Stimulated activated naive CD8-positive, alpha-beta T cell treated with anti-CD3 and anti-CD28 coated beads, Interleukin-15, amount 100 ng/mL, for 72 hours (primary cell): Measurements from ENCODE around the gene NFATC2.
A peak's percentile ranks its signal among the peaks of the same experiment; 100 is the strongest.

ENCODE experiments used
- ATAC-seq: fragments of 150-1000 bp; cut with Tn5 transposase; 2 replicates; pipeline ENCODE4 v1.10.0; 2021; ENCODE audit warnings: mild to moderate bottlenecking, moderate library complexity
- DNase-seq, 2 donors: peaks; one replicate each; pipeline ENCODE4 v3.0.0; 2021 to 2022
- H3K27ac Mint-ChIP-seq, 2 donors: one replicate each; pipeline ENCODE4 v1.8.0; 2022; ENCODE audit warnings: mild to moderate bottlenecking in 2 of 2, mixed read lengths in 2 of 2, moderate library complexity in 2 of 2
- H3K27me3 Mint-ChIP-seq: one replicate; pipeline ENCODE4 v1.8.0; 2022; ENCODE audit warnings: mixed read lengths
- H3K4me1 Mint-ChIP-seq: one replicate; pipeline ENCODE4 v1.8.0; 2022; ENCODE audit warnings: mild to moderate bottlenecking, mixed read lengths
- H3K4me3 Mint-ChIP-seq, 2 donors: one replicate each; pipeline ENCODE4 v1.8.0; 2022; ENCODE audit warnings: mild to moderate bottlenecking in 2 of 2, mixed read lengths in 2 of 2, moderate library complexity in 1 of 2
- H3K9me3 Mint-ChIP-seq, 2 donors: one replicate each; pipeline ENCODE4 v1.8.0; 2022; ENCODE audit warnings: mixed read lengths in 2 of 2

NFATC2 gene

GRCh38 chr20:51400051-51400926, 142.2 kb downstream of the NFATC2 start:
- Mint-ChIP-seq H3K27ac (peak overlapping the region; percentile 99), H3K4me1 (peaks cover 76% of the 10 kb centered on the region)
- peak; percentile 70 for ATAC-seq

GRCh38 chr20:51399006-51399890, 143.3 kb downstream of the NFATC2 start:
- peak overlapping the region; percentile 80 to 85 for H3K4me3 Mint-ChIP-seq
- no peak for DNase-seq

More at GRCh38 chr20:51400051-51400926, 142.2 kb downstream of the NFATC2 start:
- Mint-ChIP-seq H3K9me3 (no peaks in the 10 kb centered on the region), H3K27me3 (no peaks in the 10 kb centered on the region), H3K4me3 (peak overlapping the region; percentile 80 to 85)
- peak; percentile 70 to 84 for DNase-seq

GRCh38 chr20:51398552-51398951, 144.0 kb downstream of the NFATC2 start:
- Mint-ChIP-seq H3K27ac (peak overlapping the region in 1 of 2 donors; percentile 63), H3K27me3 (no peaks in the 10 kb centered on the region), H3K4me1 (peaks cover 66% of the 10 kb centered on the region), H3K9me3 (no peaks in the 10 kb centered on the region), H3K4me3 (peak overlapping the region; percentile 39 to 85)
- ATAC-seq (no peak), DNase-seq (no peak)

More at GRCh38 chr20:51399006-51399890, 143.3 kb downstream of the NFATC2 start:
- ATAC-seq = no peak
- H3K27ac Mint-ChIP-seq = peak overlapping the region; percentile 99
- H3K27me3 Mint-ChIP-seq = no peaks in the 10 kb centered on the region
- H3K4me1 Mint-ChIP-seq = peaks cover 70% of the 10 kb centered on the region
- H3K9me3 Mint-ChIP-seq = no peaks in the 10 kb centered on the region

GRCh38 chr20:51398083-51398482, 144.4 kb downstream of the NFATC2 start:
- ATAC-seq (no peak), DNase-seq (no peak)
- Mint-ChIP-seq H3K27me3 (no peaks in the 10 kb centered on the region), H3K4me1 (peaks cover 62% of the 10 kb centered on the region), H3K27ac (no peak overlapping the region), H3K4me3 (no peak overlapping the region), H3K9me3 (no peaks in the 10 kb centered on the region)

GRCh38 chr20:51397137-51397536, 145.4 kb downstream of the NFATC2 start:
- Mint-ChIP-seq H3K27ac (no peak overlapping the region), H3K9me3 (no peaks in the 10 kb centered on the region), H3K27me3 (no peaks in the 10 kb centered on the region), H3K4me3 (no peak overlapping the region), H3K4me1 (peaks cover 62% of the 10 kb centered on the region)
- DNase-seq (no peak), ATAC-seq (no peak)

GRCh38 chr20:51396365-51396909, 146.1 kb downstream of the NFATC2 start:
- DNase-seq = no peak
- ATAC-seq = no peak
- Mint-ChIP-seq H3K9me3 (no peaks in the 10 kb centered on the region), H3K27me3 (no peaks in the 10 kb centered on the region), H3K27ac (peak overlapping the region in 1 of 2 donors; percentile 80), H3K4me3 (no peak overlapping the region), H3K4me1 (peaks cover 56% of the 10 kb centered on the region)

GRCh38 chr20:51394706-51395105, 147.8 kb downstream of the NFATC2 start:
- Mint-ChIP-seq H3K27me3 (no peaks in the 10 kb centered on the region), H3K27ac (peak overlapping the region; percentile 30 to 42), H3K4me1 (peaks cover 48% of the 10 kb centered on the region), H3K9me3 (no peaks in the 10 kb centered on the region), H3K4me3 (no peak overlapping the region)
- DNase-seq (no peak), ATAC-seq (no peak)

- H3K9me3 Mint-ChIP-seq = no peaks in the 10 kb centered on the region
- H3K4me1 Mint-ChIP-seq = peaks cover 48% of the 10 kb centered on the region
- H3K27me3 Mint-ChIP-seq = no peaks in the 10 kb centered on the region
- H3K27ac Mint-ChIP-seq = no peak overlapping the region
- ATAC-seq (no peak), DNase-seq (no peak)
- H3K4me3 Mint-ChIP-seq = no peak overlapping the region
These were observed 148.9 kb downstream of the NFATC2 start for GRCh38 chr20:51393571-51393970.

GRCh38 chr20:51392614-51393186, 149.8 kb downstream of the NFATC2 start:
- no peaks in the 10 kb centered on the region for H3K9me3 Mint-ChIP-seq
- H3K27me3 Mint-ChIP-seq = no peaks in the 10 kb centered on the region
- H3K4me3 Mint-ChIP-seq = no peak overlapping the region
- peak overlapping the region in 1 of 2 donors; percentile 80 for H3K27ac Mint-ChIP-seq
- ATAC-seq (peak; percentile 61), DNase-seq (no peak)
- peaks cover 48% of the 10 kb centered on the region for H3K4me1 Mint-ChIP-seq

- peaks cover 56% of the 10 kb centered on the region for H3K4me1 Mint-ChIP-seq
- ATAC-seq = no peak
- H3K4me3 Mint-ChIP-seq = no peak overlapping the region
- DNase-seq = no peak
- no peaks in the 10 kb centered on the region for H3K9me3 Mint-ChIP-seq
- H3K27me3 Mint-ChIP-seq = no peaks in the 10 kb centered on the region
- H3K27ac Mint-ChIP-seq = no peak overlapping the region
These were observed 150.6 kb downstream of the NFATC2 start for GRCh38 chr20:51391926-51392325.

GRCh38 chr20:51389543-51390264, 152.8 kb downstream of the NFATC2 start:
- Mint-ChIP-seq H3K4me1 (peaks cover 78% of the 10 kb centered on the region), H3K27me3 (no peaks in the 10 kb centered on the region), H3K9me3 (no peaks in the 10 kb centered on the region), H3K27ac (peak overlapping the region in 1 of 2 donors; percentile 62), H3K4me3 (no peak overlapping the region)
- ATAC-seq (no peak), DNase-seq (no peak)

- Mint-ChIP-seq H3K27me3 (no peaks in the 10 kb centered on the region), H3K4me3 (peak overlapping the region in 1 of 2 donors; percentile 33), H3K4me1 (peaks cover 78% of the 10 kb centered on the region), H3K9me3 (no peaks in the 10 kb centered on the region), H3K27ac (peak overlapping the region in 1 of 2 donors; percentile 72)
- DNase-seq (no peak), ATAC-seq (no peak)
These were observed 153.6 kb downstream of the NFATC2 start for GRCh38 chr20:51388756-51389542.

GRCh38 chr20:51388227-51388626, 154.3 kb downstream of the NFATC2 start:
- H3K27me3 Mint-ChIP-seq = no peaks in the 10 kb centered on the region
- DNase-seq (no peak), ATAC-seq (no peak)
- H3K4me1 Mint-ChIP-seq = peaks cover 84% of the 10 kb centered on the region
- no peaks in the 10 kb centered on the region for H3K9me3 Mint-ChIP-seq
- peak overlapping the region; percentile 47 to 55 for H3K27ac Mint-ChIP-seq
- H3K4me3 Mint-ChIP-seq = peak overlapping the region in 1 of 2 donors; percentile 21
